Hematopoietic multipotent progenitor cell treated with erythropoietin and hydrocortisone succinate and interleukin-3 and kit ligand, for 6 days (in vitro differentiated cells): Measurements from ENCODE around the gene ZNF546.
"Not testable (repeated sequence)": the region's sequence is repeated elsewhere in the genome, so short reads cannot be mapped to it uniquely, and the experiment has no call there.

ENCODE experiments used
- DNase-seq: peaks from one replicate; pipeline ENCODE4 v3.0.0-alpha.2; 2015

The ZNF546 gene

GRCh38 chr19:39996811-39997637 is at the start of gene ZNF546:
Gene ZNF546, plus strand, starts transcription at chr19:39997060. Its CDS starts 1,267 bp downstream, at chr19:39998327.
- DNase-seq, result peak; percentile 94

DNA sequence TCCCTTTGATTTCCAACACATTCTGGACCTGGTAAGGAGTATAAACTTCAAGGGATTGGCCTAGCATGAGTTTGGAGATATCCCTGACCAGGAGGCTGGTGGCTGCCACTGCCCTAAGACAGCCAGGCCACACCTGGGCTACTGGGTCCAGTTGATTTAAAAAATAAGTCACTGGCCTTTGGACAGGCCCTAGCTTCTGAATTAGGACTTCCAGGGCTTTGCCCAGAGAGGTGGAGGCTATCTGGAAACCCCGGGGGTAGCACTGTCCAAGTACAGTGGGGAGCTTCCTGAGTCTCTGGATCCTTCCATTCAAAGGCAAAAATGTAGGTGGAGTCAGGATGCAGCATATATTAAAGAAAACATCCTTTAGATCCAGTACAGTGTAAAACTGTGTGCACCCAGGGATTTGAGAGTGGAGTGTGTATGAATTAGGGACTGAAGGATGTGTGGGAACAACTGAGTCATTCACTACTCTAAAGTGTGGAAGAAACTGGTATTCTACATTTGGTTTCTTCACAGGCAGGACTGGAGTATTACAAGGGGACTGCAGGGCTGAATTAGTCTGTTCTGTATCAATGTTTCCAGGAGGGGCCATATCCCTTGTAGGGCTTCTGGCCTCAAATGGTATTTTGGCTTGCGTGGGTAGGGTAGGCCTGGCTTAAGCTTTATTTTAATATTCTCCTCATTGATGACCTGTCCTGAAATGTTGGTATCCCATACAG is 47.7 kb upstream of the ZNF546 start:
- no peak for DNase-seq

GRCh38 chr19:39951065-39951650 is 45.7 kb upstream of the ZNF546 start:
- no peak for DNase-seq

- DNase-seq, result no peak
These were observed 45.2 kb upstream of the ZNF546 start for GRCh38 chr19:39951686-39952085.

- DNase-seq, result no peak
These were observed 42.9 kb upstream of the ZNF546 start for GRCh38 chr19:39953915-39954314.

DNA sequence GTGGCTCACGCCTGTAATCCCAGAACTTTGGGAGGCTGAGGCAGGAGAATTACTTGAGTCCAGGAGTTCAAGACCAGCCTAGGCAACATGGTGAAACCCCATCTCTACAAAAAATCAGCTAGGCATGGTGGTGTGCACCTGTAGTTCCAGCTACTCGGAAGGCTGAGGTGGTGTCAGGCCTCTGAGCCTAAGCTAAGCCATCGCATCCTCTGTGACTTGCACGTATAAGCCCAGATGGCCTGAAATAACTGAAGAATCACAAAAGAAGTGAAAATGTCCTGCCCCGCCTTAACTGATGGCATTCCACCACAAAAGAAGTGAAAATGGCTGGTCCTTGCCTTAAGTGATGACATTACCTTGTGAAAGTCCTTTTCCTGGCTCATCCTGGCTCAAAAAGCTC is 39.0 kb upstream of the ZNF546 start:
- DNase-seq, result not testable (repeated sequence)

- DNase-seq, result not testable (repeated sequence)
These were observed 37.9 kb upstream of the ZNF546 start for GRCh38 chr19:39958942-39959341.

DNA sequence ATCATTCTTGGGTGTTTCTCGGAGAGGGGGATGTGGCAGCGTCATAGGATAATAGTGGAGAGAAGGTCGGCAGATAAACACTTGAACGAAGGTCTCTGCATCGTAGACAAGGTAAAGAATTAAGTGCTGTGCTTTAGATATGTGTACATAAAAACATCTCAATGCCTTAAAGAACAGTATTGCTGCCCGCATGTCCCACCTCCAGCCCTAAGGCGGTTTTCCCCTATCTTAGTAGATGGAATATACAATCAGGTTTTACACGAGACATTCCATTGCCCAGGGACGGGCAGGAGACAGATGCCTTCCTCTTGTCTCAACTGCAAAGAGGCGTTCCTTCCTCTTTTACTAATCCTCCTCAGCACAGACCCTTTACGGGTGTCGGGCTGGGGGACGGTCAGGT is 37.5 kb upstream of the ZNF546 start:
- not testable (repeated sequence) for DNase-seq

DNA sequence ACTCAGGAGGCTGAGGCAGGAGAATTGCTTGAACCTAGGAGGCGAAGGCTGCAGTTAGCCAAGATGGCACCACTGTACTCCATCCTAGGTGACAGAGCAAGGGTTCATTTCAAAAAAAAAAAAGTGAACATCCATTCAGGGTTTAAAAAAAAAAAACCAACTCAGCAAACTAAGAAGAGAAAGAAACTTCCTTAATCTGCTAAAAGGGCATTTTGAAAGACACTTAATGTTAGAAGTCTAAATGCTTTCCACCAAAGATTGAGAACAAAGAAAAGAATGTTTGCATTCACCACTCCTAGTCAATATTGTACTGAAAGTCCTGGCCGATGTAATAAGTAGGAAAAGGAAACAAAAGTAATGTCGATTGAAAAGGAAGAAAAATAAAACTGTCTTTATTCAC is 33.0 kb upstream of the ZNF546 start:
- DNase-seq, result no peak

- DNase-seq, result no peak
These were observed 30.2 kb upstream of the ZNF546 start for GRCh38 chr19:39966617-39967016.

DNA sequence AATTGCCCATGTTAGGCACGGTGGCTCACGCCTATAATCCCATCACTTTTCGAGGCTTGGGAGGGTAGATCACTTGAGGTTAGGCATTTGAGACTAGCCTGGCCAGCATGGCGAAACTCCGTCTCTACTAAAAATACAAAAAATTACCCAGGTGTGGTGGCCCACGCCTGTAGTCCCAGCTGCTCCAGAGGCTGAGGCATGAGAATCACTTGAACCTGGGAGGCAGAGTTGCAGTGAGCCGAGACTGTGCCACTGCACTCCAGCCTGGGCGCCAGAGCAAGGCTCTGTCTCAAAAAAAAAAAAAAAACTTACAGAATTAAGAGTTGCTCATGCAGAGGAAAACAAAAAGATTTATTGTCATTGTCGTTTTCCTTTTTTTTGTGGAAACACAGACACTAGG is 29.3 kb upstream of the ZNF546 start:
- no peak for DNase-seq

- DNase-seq, result no peak
These were observed 28.1 kb upstream of the ZNF546 start for GRCh38 chr19:39968789-39969188.

DNA sequence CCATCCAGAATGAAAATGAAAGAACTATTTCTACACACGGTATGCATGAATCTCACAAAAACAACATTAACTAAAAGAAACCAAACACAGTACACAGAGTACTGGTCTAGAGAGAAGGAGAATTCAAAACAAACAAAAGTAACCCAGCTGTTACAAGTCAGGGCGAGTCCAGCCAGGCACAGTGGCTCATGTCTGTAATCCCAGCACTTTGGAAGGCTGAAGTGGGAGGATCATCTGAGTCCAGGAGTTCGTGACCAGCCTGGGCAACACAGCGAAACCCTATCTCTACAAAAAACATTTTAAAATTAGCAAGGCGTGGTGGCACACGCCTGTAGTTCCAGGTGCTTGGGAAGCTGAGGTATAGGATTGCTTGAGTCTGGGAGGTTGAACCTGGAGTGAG is 27.6 kb upstream of the ZNF546 start:
- DNase-seq, result peak; percentile 16

DNA sequence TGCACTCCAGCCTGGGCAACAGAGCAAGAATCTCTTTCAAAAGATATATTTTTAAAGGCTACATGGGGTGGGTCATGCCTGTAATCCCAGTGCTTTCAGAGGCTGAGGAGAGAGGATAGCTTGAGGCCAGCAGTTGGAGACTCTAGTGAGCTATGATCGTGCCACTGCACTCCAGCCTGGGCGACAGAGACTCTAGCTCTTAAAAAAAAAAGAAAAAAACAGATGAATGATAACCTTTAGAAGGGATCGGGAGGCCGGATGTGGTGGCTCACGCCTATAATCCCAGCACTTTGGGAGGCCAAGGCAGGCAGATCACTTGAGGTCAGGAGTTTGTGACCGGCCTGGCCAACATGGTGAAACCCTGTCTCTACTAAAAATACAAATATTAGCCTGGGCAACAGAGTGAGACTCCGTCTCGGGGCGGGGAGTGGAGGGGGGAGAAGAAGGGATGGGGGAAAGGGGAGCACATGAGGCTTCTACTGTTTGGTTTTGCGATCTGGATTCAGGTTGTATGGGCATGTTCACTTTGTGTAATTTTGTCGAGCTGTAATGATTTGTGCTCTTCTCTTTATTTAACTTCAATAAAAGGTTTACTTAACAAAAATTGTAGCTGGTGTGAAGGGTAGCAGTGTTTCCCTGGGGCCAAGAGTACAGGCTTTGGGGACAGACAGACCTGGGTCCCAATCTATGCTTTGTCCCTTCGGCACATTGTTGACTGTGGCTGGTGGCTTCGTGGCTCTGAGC is 27.0 kb upstream of the ZNF546 start:
- DNase-seq, result peak; percentile 13

DNA sequence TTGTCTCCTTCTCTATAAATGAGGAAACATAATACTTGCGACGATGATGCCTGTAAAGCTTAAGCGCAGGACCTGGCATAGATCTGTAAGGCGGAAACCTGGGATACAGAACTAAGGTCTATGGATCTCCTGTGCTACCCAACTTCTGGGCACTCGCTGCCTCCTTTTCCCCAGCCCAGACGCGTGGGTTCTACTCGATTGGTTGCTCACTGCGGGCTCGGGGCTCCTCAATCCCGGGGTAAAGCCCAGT is 26.5 kb upstream of the ZNF546 start:
- DNase-seq, result peak; percentile 61

- DNase-seq, result peak; percentile 99
These were observed 26.0 kb upstream of the ZNF546 start, which contains the start of gene PSMC4 for GRCh38 chr19:39970675-39971379. Gene PSMC4, plus strand, starts transcription at chr19:39971165. Its CDS starts 38 bp downstream, at chr19:39971203.

- peak; percentile 64 for DNase-seq
These were observed 25.4 kb upstream of the ZNF546 start for GRCh38 chr19:39971380-39972035.

GRCh38 chr19:39974377-39975155 is 22.3 kb upstream of the ZNF546 start:
- DNase-seq, result no peak

GRCh38 chr19:39982883-39983282 is 14.0 kb upstream of the ZNF546 start:
- no peak for DNase-seq

DNA sequence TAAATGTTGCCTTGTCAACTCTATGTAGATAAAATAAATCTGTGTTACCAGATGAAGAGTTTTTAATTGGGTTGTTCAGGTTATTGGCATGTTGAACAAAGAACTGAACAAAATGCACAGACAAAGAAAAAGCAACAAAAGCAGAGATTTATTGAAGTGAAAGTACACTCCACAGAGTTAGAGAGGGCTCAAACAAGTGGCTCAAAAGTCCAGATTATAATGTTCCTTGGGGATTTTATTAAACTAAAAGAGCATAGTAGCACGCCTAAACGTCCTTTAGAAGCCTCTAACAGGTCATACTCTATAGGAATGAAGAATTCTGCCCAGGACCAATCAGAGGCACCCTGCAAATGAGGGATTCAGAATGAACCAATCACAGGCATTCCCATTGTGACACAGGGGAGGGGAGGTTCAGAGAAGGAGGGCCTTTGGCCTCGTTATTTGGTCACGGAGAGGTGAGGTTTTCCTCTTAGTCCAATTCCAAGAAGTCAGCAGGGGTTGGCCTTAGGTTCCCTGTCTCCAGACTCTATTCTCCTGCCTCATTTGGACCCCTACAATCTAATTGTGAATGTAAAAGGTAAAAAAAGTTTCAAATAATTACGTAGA is 13.1 kb upstream of the ZNF546 start:
- DNase-seq, result no peak

- DNase-seq, result no peak
These were observed 10.2 kb upstream of the ZNF546 start for GRCh38 chr19:39986643-39987042.
